Posterior vena cava (tissue), 2 donors: Measurements from ENCODE around the gene TSSC4. TPM values are rescaled to one million over a fixed set of nuclear protein-coding genes. Genes with fewer than 3 reads are reported as not detected.

Experiments used
- DNase-seq: peaks from one replicate; pipeline ENCODE4 v3.0.0-alpha.2; 2020; ENCODE audit warnings: low spot score
- intact Hi-C, 2 donors: fragments of 100-400 bp; cut with DNase I; formaldehyde crosslinking; loops; one replicate each; pipeline versions ENCODE4 v1.14.1 to v1.14.2; 2022 to 2023
- total RNA-seq, 2 donors: library from RNA; stranded (reverse); fragmentation: NEBNext Ultra II Directional; extraction: Animal tissue kit (Norgen Biotek cat#: 25700); gene quantifications; one replicate each; pipeline ENCODE4 v1.2.1, GENCODE V29; 2021
- donor health status: DM: yes; HTN: yes; CAD: no.
- donor health status: DM: yes; HTN: yes; CAD: no.

The TSSC4 gene
- total RNA-seq, 2 donors from 2014 or later, result 47.4 to 49.6 TPM

DNA sequence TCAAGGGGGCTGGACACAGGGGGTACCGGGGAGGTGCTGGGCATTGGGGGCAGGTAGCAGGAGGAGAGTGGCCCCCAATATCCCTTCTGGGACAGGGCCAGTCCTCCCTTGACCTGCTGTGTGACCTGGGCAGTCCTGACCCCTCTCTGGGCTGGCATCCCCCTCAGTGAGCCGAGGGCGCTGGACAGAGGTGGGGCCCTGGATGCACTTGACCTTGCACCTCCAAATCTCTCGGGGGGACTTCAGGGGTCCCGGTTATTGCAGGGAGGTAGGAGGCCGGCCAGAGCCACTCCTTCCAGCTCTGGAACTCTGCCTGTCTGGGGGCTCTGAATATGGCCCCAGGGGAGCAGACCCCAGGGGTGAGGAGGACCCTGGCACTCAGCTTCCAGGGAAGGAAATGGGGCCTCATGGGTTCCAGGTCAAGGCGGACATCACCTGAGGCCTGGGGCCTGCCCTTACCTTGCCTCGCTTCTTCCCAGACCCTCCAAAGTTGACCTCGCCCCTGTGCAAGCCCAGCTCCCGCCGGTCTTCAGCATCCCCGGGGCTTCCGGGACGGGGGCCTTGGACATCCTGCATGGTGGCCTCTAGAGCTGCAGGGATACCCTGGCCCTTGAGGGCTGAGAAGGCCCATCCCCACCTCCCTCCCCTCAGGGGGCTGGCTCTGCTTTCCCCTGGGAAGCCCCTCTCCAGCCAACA is 22.1 kb downstream of the TSSC4 start:
- intact Hi-C loops, result no loop called here
- no peak for DNase-seq

DNA sequence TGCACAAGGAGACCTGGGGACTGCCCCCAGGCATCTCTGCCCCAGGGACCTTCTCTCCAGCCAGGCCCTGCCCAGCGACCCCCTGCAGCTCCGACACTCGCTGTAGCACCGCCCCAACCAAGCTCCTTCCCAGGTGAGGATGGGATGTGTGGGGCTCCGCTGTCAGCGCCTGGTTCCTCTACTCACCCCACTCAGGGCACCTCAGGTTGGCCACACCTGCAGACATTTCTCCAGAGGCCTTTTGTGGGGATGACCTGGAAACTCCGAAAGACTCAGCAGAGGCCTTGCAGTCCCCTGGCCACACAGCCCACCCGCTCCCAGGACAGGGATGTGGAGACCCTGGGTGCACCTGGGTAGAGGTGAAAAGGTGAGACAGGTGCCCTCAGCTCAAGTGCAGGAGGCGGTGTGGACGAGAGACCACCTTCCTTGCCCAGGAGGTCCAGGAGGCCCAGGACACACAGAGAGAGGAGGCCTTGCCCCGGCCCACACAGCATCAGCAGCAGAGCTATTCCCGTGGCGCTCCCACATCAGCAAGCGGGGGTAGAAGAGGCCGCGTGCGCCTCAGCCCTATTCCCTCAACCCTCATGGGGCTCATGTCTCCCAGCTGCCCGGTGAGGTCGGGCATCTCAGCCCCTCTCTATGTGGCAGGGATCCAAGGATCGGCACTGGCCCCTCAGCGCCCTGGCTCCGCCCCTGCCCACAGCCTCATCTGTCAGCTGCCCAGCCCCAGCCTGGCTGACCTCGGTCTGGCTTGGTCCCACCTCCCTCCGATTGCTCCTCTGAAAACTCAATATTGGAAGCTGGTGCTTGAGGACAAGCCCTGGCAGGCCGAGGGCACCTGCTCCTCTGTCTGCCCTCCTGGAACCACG is 22.8 kb downstream of the TSSC4 start:
- intact Hi-C loops, result no loop called here
- DNase-seq, result no peak

DNA sequence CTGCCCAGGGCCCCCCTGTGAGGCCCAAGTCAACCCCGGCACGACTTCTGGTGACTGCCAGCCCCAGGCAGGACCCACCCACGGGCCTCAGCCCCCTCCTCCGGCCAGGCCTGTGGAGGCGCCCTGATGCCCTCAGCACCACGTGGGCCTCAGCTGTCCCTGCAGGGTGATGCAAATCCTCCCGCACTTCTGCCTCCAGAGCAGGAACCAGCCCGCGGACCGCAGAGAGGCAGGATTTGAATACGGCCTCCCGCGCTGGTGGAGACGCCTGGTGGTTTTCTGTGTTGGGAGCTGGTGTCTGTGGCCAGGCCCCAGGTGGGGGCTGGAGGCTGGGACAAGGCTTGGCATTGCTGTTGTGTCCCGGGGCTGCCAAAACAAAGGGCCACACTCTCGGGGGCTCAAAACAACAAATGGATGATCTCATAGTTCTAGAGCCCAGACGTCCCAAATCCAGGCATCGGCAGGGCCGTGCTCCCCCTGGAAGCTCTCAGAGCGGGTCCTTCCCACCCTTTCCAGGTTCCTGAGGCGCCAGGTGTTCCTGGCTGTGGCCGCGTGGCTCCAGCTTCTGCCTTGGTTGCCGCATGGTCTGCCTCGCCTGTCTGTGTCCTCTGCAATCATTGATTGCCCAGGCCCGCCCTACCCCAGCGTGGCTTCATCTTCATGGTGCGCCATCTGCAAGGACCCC is 24.4 kb downstream of the TSSC4 start:
- intact Hi-C loops, result loop anchor here (5.0 kb wide), 2 partner anchors 107 to 467 kb away; no protein-coding TSS in a partner anchor
- no peak for DNase-seq

DNA sequence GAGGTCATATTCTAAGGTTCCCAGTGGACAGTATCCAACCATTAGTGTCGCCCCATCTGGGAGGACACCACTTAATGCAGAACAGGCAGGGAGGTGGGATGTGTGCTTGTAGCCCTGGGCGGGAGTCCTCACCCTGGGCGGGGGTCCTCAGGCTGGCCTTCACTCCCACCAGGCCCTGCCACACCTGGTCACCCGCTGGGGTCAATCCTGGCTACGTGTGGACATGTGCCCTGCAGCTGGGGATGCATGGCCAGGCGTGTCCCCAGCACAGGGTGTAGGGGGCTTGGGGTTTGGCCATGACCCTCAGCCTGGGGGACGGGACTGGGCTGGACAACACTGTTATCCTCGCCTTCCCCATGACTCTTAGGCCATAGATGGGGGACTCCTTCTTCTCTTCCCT is 25.0 kb downstream of the TSSC4 start:
- no peak for DNase-seq
- intact Hi-C loops, result loop anchor here (5.0 kb wide), 2 partner anchors 107 to 467 kb away; no protein-coding TSS in a partner anchor

DNA sequence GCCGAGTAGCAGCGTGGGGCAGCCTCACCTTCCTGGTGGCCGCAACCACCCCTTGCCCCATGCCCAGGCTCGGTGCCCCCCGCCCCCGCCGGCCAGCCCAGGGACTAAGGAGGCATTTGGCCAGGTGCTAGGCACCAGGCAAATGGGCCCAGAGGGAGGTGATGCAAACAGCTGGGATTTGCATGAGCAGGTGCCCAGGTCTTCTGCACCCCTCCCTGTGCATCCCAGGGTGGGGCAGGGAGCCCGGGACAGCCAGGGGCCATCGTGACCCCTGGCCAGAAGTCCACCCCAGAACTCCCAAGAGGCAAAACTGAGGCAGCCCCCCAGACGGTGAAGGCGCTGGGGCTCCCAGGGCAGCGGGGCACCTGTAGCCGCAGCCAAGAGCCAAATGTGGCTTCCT is 25.7 kb downstream of the TSSC4 start:
- intact Hi-C loops, result loop anchor here (5.0 kb wide), 2 partner anchors 106 to 466 kb away; no protein-coding TSS in a partner anchor
- no peak for DNase-seq

DNA sequence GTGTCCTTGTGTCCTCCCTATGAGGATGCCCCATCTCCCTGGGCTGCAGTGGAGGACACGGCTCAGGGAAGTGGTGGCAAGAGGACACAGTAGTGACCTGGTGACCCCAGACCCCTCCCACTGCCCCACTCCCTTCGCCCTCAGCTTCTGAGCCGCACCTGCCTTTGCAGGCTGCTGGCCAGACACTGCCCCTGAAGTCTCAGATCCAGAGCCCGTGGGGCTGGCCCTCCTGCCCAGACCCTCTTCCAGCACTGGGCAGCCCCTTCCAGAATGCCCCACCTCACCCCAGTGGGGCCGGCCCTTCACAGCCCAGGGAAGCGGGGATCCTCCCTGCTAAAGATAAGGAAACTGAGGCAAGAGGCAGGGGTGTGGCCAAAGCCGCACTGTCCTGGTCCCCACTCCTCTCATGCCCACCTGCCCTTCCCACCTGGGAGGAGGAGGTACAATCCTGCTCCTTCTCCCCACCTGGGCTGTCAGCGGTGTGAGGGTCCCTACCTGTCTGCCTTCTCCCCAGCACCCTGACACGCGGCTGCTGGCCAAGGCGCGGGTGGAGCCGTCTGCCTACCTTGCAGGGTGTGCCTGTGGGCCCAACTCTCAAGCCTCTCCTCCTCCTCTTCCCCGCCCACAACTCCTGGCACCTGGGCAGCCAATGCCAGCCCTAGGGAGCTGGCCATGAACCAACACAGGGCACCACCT is 26.4 kb downstream of the TSSC4 start:
- intact Hi-C loops, result loop anchor here (5.0 kb wide), 2 partner anchors 105 to 465 kb away; no protein-coding TSS in a partner anchor

DNA sequence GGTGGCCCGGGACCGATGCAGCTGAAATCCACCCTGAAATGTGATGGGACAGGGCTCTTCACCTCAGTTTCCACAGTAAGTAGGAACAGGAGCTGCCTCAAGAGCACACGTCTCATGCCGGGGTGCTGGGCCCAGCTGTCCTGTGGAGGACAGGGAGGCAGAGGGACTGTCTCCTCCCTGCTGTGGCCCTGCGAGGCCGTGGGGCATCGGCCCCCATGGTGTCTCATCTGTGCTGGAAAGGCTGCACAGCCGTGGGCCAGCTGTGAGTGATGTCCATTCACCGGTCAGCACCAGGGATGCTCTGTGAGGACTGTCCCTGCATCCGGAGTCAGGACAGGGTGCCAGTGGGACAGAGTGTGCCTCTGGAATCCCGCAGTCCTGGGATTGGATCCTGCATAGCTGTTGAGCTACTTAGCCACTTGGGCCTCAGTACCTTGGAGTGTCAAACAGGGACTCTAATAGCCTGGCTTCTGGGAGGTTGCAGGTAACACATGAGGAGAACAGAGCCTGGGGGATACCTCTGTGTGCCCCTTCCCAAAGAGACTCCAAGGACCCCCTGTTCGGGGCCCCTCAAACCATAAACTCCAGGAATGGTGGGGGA is 27.3 kb downstream of the TSSC4 start:
- DNase-seq, result no peak
- intact Hi-C loops, result loop anchor here (5.0 kb wide), 2 partner anchors 104 to 464 kb away; no protein-coding TSS in a partner anchor

More for the DNA sequence above, 26.4 kb downstream of the TSSC4 start:
- no peak for DNase-seq

DNA sequence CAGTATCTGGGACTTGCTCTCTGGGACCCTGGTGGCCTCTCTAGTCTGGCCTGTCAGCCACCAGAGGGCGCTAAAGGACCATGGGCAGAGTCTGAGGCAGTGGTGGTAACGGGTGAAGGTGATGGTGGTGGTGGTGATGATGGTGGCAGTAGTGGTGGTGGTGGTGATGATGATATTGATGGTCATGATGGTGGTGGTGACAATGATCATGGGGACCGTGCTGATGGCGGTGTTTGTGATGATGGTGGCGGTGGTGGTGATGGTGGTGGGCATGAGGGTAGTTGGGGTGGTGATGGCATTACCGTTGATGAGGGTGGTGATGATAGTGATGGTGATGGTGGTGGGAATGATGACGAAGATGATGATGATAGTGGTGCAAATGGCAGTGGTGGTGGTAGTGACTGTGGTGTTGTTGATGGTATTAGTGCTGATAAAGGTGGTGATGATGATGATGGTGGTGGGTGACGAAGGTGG is 27.8 kb downstream of the TSSC4 start:
- intact Hi-C loops, result loop anchor here (5.0 kb wide), 2 partner anchors 104 to 464 kb away; no protein-coding TSS in a partner anchor
- peak; percentile 92 for DNase-seq

DNA sequence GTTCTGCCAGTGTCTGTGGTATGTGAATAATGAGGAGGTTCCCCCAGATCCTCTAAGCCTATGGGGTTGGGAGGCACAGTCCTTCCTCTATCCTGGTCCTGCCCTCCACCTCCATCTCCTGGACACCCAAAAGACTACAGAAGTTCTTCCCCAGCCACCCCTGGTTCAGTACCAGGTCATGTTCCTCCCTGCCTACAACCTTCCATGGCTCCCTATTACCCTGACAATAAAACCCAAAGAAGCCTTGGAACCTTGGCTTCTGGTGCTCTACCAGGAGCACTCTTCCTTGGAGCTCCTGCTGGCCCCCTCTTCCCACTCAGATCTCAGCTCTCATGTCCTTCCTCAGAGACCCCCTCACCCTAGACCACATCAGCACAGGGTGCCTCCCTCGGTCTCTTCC is 30.8 kb downstream of the TSSC4 start:
- DNase-seq, result peak; percentile 10
- intact Hi-C loops, result no loop called here

DNA sequence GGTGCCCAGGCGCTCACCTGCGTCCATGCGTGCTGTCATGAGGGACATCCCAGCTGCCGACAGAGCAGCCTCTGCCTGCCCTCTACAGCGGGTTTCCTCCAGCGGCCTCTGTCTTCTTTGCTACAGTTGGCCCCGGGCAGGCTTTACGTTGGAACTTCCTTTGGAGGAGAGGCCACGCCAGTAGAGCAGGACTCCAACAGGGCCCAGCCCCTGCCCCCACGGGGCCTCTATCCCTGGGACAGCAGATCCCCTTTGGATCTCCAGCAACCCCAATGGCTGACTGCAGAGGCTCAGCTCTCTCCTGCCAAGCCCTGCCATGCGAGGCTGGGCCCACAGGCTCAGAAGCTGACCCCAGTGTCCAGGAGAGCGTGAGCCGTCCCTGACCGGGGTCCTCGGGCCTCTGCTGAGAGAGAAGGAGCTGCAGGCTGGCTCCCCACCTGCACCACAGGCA is 31.6 kb downstream of the TSSC4 start:
- intact Hi-C loops, result no loop called here
- peak; percentile 63 for DNase-seq

DNA sequence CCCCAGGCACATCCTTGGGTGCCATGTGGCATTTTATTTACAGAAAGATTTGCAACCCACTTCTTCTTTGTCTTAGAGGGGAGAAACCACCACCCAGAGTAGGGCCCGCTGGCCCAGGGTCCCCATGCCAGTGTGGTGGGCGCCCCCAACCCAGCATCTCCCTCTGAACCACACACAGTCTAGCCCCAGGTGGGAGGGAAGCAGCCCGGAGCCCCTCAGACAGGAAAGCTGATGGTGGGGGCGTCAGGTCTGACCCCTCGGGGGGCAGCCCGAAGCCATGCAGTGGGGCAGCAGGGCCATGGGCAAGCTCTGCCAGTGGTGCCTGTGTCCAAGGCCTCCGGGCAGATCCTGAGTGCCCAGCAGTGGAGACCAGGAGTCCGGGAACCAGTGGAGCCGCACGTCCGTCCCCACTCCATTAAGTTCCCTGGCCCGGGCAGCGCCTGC is 32.1 kb downstream of the TSSC4 start:
- DNase-seq, result peak; percentile 71
- intact Hi-C loops, result no loop called here

DNA sequence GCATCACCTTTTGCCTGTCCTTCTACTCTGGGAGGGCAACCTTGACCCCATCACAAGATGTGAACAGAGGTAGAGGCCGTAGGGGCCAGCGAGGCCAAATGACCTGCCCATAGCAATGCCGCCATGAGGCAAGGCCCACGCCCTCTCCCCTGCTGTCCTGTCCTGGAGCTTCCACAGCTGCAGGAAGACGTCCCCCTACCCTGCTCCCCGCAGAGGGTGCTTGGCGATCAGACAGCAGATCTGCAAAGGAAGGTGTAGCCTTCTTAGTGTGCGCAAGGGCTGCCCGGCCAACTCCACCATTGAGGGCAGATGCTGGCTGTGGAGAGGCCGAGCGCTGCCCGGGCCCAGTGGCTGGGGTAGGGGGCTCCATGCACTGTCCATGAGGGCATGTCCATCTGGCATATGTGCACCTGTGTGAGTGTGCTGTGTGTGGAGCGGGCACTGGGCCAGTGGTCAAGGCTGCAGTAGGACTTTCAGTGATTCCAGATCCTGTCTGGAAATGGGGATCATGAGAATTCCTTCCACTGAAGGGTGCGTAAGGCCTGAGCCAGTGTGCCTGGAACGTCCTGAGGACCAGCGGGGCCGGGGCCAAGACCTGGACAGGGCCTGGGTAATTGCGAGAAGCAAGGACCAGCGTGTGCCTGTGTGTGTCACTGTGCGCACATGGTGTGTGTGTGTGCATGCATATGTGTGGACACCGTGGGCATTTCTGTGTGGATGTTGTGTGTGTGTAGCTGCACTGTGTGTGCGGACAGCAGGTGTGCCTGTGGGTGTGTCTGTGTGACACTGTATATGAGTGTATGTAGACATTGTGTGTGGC is 32.8 kb downstream of the TSSC4 start:
- intact Hi-C loops, result no loop called here
- DNase-seq, result peak; percentile 58

DNA sequence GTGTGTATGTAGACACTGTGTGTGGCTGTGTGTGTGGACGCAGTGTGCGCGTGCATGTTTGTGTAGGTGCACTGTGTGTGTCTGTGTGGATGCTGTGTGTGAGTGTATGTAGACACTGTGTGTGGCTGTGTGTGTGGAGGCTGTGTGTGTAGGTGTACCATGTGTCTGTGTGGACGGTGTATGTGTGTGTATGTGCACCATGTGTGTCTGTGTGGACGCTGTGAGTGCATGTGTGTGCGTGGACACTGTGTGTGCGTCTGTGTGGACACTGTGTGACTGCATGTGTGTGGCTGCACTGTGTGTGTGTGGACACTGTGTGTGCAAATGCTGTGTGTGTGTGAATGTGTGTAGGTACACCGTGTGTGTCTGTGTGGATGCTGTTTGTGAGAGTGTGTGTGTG is 33.5 kb downstream of the TSSC4 start:
- DNase-seq, result peak; percentile 62
- intact Hi-C loops, result loop anchor here in 1 of 2 donors (1.0 kb wide), 1 partner anchor 28 kb away; no protein-coding TSS in a partner anchor

DNA sequence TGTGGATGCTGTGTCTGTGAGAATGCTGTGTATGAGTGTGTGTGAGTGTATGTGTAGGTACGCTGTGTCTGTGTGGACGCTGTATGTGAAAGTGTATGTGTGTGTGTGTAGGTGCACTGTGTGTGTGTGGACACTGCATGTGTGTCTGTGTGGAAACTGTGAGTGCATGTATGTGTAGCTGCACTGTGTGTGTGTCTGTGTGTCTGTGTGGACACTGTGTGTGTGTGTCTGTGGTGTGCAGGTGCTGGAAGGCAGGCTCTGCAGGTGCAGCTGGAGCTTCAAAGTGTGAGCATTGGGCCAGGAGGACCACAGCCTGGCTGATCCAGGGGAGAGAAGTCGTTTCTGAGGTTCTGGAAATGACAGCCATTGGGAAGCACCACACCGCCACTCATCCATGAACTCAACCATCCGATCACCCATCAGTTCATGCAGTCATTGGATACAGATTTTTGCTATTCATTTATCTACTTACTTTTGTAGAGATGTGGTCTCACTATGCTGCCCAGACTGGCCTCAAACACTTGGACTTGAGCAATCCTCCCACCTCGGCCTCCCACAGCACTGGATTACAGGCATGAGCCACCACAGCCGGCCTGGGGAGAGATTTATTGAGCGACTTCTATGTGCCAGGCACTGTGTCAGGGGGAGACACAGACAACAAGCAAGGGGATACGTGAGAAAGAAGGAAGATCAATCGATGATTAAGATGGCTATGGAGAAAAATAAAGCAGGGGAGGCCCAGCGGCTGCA is 34.1 kb downstream of the TSSC4 start:
- intact Hi-C loops, result loop anchor here in 1 of 2 donors (1.0 kb wide), 1 partner anchor 28 kb away; no protein-coding TSS in a partner anchor
- peak; percentile 67 for DNase-seq

DNA sequence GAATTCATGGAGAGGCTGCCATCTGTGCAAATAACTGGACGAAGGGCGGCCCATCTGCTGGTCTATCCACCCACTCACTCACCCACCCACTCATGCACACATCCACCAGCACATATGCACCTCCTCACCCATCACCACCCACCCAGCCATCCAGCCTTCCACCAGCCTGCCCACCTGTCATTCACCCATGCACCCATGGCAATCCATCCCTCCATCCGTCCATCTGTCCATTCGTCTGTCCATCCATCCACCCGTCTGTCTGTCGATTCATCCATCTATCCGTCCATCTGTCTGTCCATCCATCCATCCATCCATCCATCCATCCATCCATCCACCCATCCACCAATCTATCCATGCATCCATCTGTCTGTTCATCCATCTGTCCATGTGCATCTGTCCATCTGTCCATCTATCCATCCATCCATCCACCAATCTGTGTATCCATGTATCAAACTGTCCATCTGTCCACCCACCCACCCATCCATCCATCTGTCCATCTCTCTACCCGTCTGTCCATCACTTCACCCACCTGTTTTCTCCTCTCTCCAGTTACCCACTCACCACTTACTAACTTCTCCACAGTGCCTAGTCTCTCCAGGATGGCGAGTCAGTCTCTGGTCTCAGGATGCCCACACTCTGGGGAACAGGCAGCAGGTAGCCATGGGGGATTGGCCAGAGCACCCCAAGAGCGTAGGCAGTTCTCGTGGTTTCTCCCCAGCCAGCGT is 34.9 kb downstream of the TSSC4 start:
- DNase-seq, result no peak

DNA sequence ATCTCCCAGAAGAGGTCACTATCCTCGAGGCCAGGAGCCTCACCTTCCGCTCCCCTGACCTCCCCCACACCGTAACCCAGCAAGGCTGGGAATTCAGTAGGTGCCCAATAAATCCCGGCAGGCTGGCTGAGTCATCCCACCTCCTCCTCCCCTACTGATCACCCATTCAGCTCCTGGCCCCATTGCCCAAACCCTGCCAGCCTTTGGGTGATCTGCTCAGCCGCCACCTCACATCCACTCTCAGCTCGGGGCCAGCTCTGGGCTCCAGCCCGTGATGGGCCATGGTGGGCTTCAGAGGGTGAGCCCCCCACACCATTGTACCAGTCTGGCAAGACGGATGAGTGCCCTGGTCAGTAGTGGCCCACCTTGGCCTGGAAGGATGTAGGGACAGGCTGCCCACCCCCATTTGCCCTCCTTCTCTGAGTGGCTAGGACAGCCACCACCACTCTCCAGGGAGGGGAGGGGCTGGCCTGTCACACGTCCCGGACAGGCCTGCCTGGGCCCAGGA is 35.5 kb downstream of the TSSC4 start:
- peak; percentile 53 for DNase-seq
- intact Hi-C loops, result no loop called here

More for the DNA sequence above, 34.9 kb downstream of the TSSC4 start:
- intact Hi-C loops, result no loop called here
